Endothelial cell of umbilical vein (primary cell): Measurements from ENCODE around the gene NRDE2. TPM values are rescaled to one million over a fixed set of nuclear protein-coding genes. Genes with fewer than 3 reads are reported as not detected.

Experiments
- BruUV-seq: library from RNA; stranded (reverse); fragments of 400-500 nt; replicated peaks from 2 replicates; lab custom pipeline; 2021; lab: Mats Ljungman, UMichigan
- CTCF ChIA-PET: fragments of 300-600, 350-600 bp; sonication (Branson Sonifier 250); formaldehyde crosslinking; loops from one replicate; lab custom pipeline; 2021; ENCODE audit warnings: antibody characterized with exemption, inconsistent platforms; lab: Charles Lee
- POLR2A ChIA-PET: fragments of 300-600, 350-600 bp; sonication (Branson Sonifier 250); formaldehyde crosslinking; loops from one replicate; lab custom pipeline; 2021; ENCODE audit warnings: antibody characterized with exemption, inconsistent platforms; lab: Charles Lee
- DNase-seq: peaks from one replicate; pipeline ENCODE4 v3.0.0-alpha.2; 2011; ENCODE audit warnings: low read depth, low spot score
- FAIRE-seq: peaks from 2 replicates; lab custom pipeline; 2011; peaks lifted over from hg19 to GRCh38; lab: Jason Lieb, UNC
- H2AFZ ChIP-seq: 2 replicates; pipeline ENCODE4 v1.6.0; 2012; ENCODE audit warnings: low read depth, low read length, control low read depth, inconsistent platforms
- H3K27ac ChIP-seq: 2 replicates; pipeline ENCODE4 v1.5.1; 2011; ENCODE audit warnings: low read depth, mild to moderate bottlenecking, control low read depth, low read length, moderate library complexity; ENCODE audit not compliant: insufficient read depth
- H3K27me3 ChIP-seq, 2 experiments: 2 replicates each; pipeline versions ENCODE4 v1.6.0 to v1.6.1; 2011; ENCODE audit warnings: low read length in 2 of 2, mixed read lengths in 1 of 2; ENCODE audit not compliant: control insufficient read depth in 2 of 2, insufficient read depth in 2 of 2
- H3K36me3 ChIP-seq, 2 experiments: 2 replicates in 1 of 2; 3 replicates in 1 of 2; pipeline ENCODE4 v1.5.1; 2011; ENCODE audit warnings: low read length in 2 of 2, mild to moderate bottlenecking in 1 of 2, moderate library complexity in 1 of 2; ENCODE audit not compliant: control insufficient read depth in 2 of 2, insufficient read depth in 2 of 2; ENCODE audit errors: extremely low read depth in 1 of 2
- H3K4me1 ChIP-seq: 3 replicates; pipeline ENCODE4 v1.5.1; 2011; ENCODE audit warnings: mild to moderate bottlenecking, low read length; ENCODE audit not compliant: control insufficient read depth, insufficient read depth; ENCODE audit errors: extremely low read depth
- H3K4me2 ChIP-seq: 2 replicates; pipeline ENCODE4 v1.6.1; 2011; ENCODE audit warnings: low read length, control low read depth, mixed read lengths; ENCODE audit not compliant: insufficient read depth
- H3K4me3 ChIP-seq, 3 experiments: fragments of 200-600 bp in 1 of 3; sonication (generic), shearing (Covaris generic) in 1 of 3; replicated peaks in 1 of 3; 2 replicates each; pipeline ENCODE4 v1.5.1; 2011 to 2016; ENCODE audit warnings: control low read depth in 3 of 3, low read length in 3 of 3, mild to moderate bottlenecking in 2 of 3, inconsistent platforms in 1 of 3, low read depth in 1 of 3, moderate library complexity in 1 of 3; ENCODE audit not compliant: insufficient read depth in 1 of 3
- H3K79me2 ChIP-seq: 2 replicates; pipeline ENCODE4 v1.6.0; 2012; ENCODE audit warnings: low read length, inconsistent platforms; ENCODE audit not compliant: control insufficient read depth, insufficient read depth
- H3K9ac ChIP-seq: replicated peaks from 2 replicates; pipeline ENCODE3; 2011; ENCODE audit warnings: low read length, control low read depth; ENCODE audit not compliant: insufficient read depth; ENCODE audit errors: extremely low read depth
- H3K9me1 ChIP-seq: replicated peaks from 3 replicates; pipeline ENCODE4 v1.6.0; 2011; ENCODE audit warnings: mild to moderate bottlenecking, low read length; ENCODE audit not compliant: control insufficient read depth, insufficient read depth; ENCODE audit errors: extremely low read depth
- H3K9me3 ChIP-seq: replicated peaks from 2 replicates; pipeline ENCODE4 v1.5.1; 2012; ENCODE audit warnings: low read length, inconsistent platforms; ENCODE audit not compliant: control insufficient read depth, insufficient read depth
- H4K20me1 ChIP-seq: replicated peaks from 2 replicates; pipeline ENCODE3; 2011; ENCODE audit warnings: mild to moderate bottlenecking, low read length; ENCODE audit not compliant: control insufficient read depth, insufficient read depth; ENCODE audit errors: extremely low read depth
- EZH2 ChIP-seq: IDR thresholded peaks from 2 replicates; pipeline ENCODE4 v1.6.1; 2012; ENCODE audit warnings: borderline replicate concordance, low read depth, mild to moderate bottlenecking, moderate library complexity, low read length, inconsistent platforms; ENCODE audit not compliant: severe bottlenecking
- JUN ChIP-seq: IDR thresholded peaks from 2 replicates; pipeline ENCODE4 v1.6.1; 2011; ENCODE audit warnings: borderline replicate concordance, low read depth; ENCODE audit not compliant: insufficient read length, insufficient read depth
- POLR2A ChIP-seq: IDR thresholded peaks from 2 replicates; pipeline ENCODE4 v1.6.1; 2012; ENCODE audit warnings: low read depth, mild to moderate bottlenecking, control low read depth, low read length
- dilution Hi-C: fragments of 300-500 bp; cut with MboI; formaldehyde crosslinking; loops from one replicate; pipeline ENCODE4 v1.15.0; 2019; ENCODE audit warnings: low sequenced_read_pairs; ENCODE audit not compliant: extremely low pct_ligation_motif_present
- intact Hi-C: fragments of 100-400 bp; cut with micrococcal nuclease; formaldehyde crosslinking; loops from one replicate; pipeline ENCODE4 v1.10.0; 2022
- polyA plus RNA-seq, 4 experiments: library from polyadenylated mRNA; depleted of rRNA in 3 of 4; stranded (reverse) in 3 of 4; unstranded in 1 of 4; fragments of >200 nt; gene quantifications; 2 replicates each; pipeline versions ENCODE4 v1.2.1 to v1.2.3, GENCODE V29; 2011 to 2012; ENCODE audit warnings: missing spikeins in 1 of 4
- total RNA-seq: library from RNA; stranded (reverse); gene quantifications from 2 replicates; pipeline ENCODE4 v1.2.3, GENCODE V29; 2021
- TF ChIP-seq, protein P1 (sequence below), 2 donors: IDR thresholded peaks; 1 replicate in 1 of 2; 2 replicates in 1 of 2; pipeline ENCODE4 v1.5.1; 2011; ENCODE audit warnings: low read length in 2 of 2, mild to moderate bottlenecking in 2 of 2, moderate library complexity in 2 of 2, control low read depth in 1 of 2, inconsistent platforms in 1 of 2, low read depth in 1 of 2; ENCODE audit not compliant: insufficient read depth in 1 of 2; ENCODE audit errors: extremely low read depth in 1 of 2

Gene NRDE2
- total and polyA plus RNA-seq, 2 donors (not counting 3 experiments of a cell fraction or from before 2014, with no cell fraction given): 8.5 to 22.1 TPM

DNA sequence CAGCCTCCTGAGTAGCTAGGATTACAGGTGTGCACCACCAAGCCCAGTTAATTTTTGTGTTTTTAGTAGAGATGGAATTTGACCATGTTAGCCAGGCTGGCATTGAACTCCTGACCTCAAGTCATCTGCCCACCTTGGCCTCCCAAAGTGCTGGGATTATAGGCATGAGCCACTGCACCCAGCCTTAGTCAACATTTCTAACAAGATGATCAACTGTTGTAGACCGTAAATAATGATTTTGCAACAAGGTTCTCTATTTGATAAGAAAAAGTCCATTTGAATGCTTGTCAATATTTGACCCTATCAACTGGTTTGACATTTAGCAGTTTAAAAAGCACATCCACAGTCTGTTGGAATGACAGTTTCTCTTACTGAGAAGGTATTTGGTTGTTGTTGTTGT, 25.2 kb upstream of the NRDE2 start:
- H3K9me1 ChIP-seq: no peaks in the 10 kb centered on the region
- H4K20me1 ChIP-seq: no peaks in the 10 kb centered on the region
- no peak for DNase-seq
- H3K4me3 ChIP-seq: no peak overlapping the region
- H3K36me3 ChIP-seq: no peaks in the 10 kb centered on the region
- no peak for FAIRE-seq
- H3K79me2 ChIP-seq: no peaks in the 10 kb centered on the region
- BruUV-seq: no TSS peak
- no peak overlapping the region for H2AFZ ChIP-seq
- intact Hi-C loops: no loop called here
- ChIA-PET POLR2A (no interaction called here), CTCF (no interaction called here)
- H3K27me3 ChIP-seq: peaks cover 5 to 7% of the 10 kb centered on the region in 2 experiments
- H3K4me2 ChIP-seq: no peak overlapping the region
- no peaks in the 10 kb centered on the region for H3K9me3 ChIP-seq
- TF ChIP-seq JUN: no peak
- no peak for TF ChIP-seq POLR2A
- TF ChIP-seq EZH2: no peak
- TF ChIP-seq, protein P1, sequence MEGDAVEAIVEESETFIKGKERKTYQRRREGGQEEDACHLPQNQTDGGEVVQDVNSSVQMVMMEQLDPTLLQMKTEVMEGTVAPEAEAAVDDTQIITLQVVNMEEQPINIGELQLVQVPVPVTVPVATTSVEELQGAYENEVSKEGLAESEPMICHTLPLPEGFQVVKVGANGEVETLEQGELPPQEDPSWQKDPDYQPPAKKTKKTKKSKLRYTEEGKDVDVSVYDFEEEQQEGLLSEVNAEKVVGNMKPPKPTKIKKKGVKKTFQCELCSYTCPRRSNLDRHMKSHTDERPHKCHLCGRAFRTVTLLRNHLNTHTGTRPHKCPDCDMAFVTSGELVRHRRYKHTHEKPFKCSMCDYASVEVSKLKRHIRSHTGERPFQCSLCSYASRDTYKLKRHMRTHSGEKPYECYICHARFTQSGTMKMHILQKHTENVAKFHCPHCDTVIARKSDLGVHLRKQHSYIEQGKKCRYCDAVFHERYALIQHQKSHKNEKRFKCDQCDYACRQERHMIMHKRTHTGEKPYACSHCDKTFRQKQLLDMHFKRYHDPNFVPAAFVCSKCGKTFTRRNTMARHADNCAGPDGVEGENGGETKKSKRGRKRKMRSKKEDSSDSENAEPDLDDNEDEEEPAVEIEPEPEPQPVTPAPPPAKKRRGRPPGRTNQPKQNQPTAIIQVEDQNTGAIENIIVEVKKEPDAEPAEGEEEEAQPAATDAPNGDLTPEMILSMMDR (IDR thresholded peaks at IDR 0.05; ENCODE audit: extremely low read depth in 1 of 2, insufficient read depth in 1 of 2, low read depth in 1 of 2, low read length in 2 of 2): no peak
- H3K27ac ChIP-seq: no peak overlapping the region
- dilution Hi-C loops: no loop called here
- no peaks in the 10 kb centered on the region for H3K4me1 ChIP-seq
- H3K9ac ChIP-seq: no peak overlapping the region
